OCI-LY1 (cell line): ENCODE data around the gene PARD3.
"Not testable (repeated sequence)": the region's sequence is repeated elsewhere in the genome, so short reads cannot be mapped to it uniquely, and the experiment has no call there.

Experiments
- CTCF ChIP-seq: fragments of 200-600 bp; sonication (generic), shearing (Covaris generic); IDR thresholded peaks from 2 replicates; pipeline ENCODE4 v1.5.1; 2017; ENCODE audit warnings: mild to moderate bottlenecking, antibody characterized with exemption, low read length, moderate library complexity, mixed read lengths
- EZH2 ChIP-seq: fragments of 200-600 bp; sonication (generic), shearing (Covaris generic); IDR thresholded peaks from 2 replicates; pipeline ENCODE4 v1.8.0; 2017; ENCODE audit warnings: borderline replicate concordance, mixed run types, mild to moderate bottlenecking, antibody characterized with exemption, low read length, moderate library complexity, mixed read lengths

DNA sequence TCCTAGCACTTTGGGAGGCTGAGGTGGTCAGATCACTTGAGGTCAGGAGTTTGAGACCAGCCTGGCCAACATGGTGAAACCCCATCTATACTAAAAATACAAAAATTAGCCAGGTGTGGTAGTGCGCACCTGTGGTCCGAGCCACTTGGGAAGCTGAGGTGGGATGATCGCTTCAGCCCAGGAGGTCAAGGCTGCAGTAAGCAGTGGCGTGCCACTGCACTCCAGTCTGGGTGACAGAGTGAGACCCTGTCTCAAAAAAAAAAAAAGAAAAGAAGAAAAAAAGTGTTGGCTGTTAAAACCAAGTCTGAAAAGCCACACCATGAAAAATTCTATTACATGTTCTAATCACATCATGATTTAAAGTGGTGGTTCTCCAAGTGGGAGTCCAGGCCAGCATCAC is 108.1 kb downstream of the PARD3 start:
- TF ChIP-seq CTCF, EZH2: not testable (repeated sequence)
